Esophagus squamous epithelium (tissue), 4 donors: ENCODE data around the gene SLC10A3.

ENCODE experiments used
- POLR2A ChIP-seq, 4 donors: fragments of 450-650 bp; IDR thresholded peaks; one replicate each; pipeline ENCODE4 v1.6.1; 2017; ENCODE audit warnings: antibody characterized with exemption in 4 of 4, mild to moderate bottlenecking in 4 of 4, moderate library complexity in 3 of 4
- TF ChIP-seq, protein P1 (sequence below), 6 experiments: fragments of 450-650 bp in 4 of 6; fragments of 200-600 bp in 2 of 6; sonication (generic) in 2 of 6; IDR thresholded peaks; one replicate each; pipeline ENCODE4 v1.5.1; 2016 to 2019; ENCODE audit warnings: antibody characterized with exemption in 6 of 6, mild to moderate bottlenecking in 4 of 6, moderate library complexity in 4 of 6

DNA sequence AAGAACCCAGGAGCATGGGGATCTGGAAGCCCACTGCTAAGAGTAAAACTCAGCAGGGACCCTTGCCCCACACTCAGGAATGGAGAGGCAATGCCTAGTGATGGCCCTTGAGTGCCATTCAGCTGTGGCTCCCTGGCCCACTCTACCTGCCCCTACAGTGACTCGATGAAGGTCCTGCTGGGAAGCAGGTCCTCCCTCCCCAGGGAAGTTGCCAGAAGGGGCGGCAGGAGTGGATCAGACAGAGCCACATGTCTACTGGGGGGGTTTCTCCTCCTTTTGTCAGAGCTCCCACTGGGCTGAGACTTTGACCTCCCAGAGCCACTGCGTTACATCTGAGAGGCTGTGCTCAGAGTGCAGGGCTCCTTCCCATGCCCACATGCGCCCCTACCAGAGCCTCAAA is 1.2 kb downstream of the SLC10A3 start:
- TF ChIP-seq, protein P1, sequence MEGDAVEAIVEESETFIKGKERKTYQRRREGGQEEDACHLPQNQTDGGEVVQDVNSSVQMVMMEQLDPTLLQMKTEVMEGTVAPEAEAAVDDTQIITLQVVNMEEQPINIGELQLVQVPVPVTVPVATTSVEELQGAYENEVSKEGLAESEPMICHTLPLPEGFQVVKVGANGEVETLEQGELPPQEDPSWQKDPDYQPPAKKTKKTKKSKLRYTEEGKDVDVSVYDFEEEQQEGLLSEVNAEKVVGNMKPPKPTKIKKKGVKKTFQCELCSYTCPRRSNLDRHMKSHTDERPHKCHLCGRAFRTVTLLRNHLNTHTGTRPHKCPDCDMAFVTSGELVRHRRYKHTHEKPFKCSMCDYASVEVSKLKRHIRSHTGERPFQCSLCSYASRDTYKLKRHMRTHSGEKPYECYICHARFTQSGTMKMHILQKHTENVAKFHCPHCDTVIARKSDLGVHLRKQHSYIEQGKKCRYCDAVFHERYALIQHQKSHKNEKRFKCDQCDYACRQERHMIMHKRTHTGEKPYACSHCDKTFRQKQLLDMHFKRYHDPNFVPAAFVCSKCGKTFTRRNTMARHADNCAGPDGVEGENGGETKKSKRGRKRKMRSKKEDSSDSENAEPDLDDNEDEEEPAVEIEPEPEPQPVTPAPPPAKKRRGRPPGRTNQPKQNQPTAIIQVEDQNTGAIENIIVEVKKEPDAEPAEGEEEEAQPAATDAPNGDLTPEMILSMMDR (IDR thresholded peaks at IDR 0.05), result no peak
- TF ChIP-seq POLR2A (IDR thresholded peaks at IDR 0.05), result no peak
